Caco-2 (cell line): ENCODE data around the gene CFAP161. TPM values are rescaled to one million over a fixed set of nuclear protein-coding genes. Genes with fewer than 3 reads are reported as not detected.
"Not testable (repeated sequence)": the region's sequence is repeated elsewhere in the genome, so short reads cannot be mapped to it uniquely, and the experiment has no call there.

Experiments
- BruUV-seq: library from RNA; stranded (reverse); fragments of 400-500 nt; replicated peaks from 2 replicates; lab custom pipeline; 2021; lab: Mats Ljungman, UMichigan
- CTCF ChIA-PET: fragments of 300-600 bp; sonication (Branson Sonifier 250); formaldehyde crosslinking; loops from one replicate; lab custom pipeline; 2022; ENCODE audit warnings: antibody characterized with exemption; lab: Charles Lee
- POLR2A ChIA-PET: fragments of 300-600 bp; sonication (Branson Sonifier 250); formaldehyde crosslinking; loops from one replicate; lab custom pipeline; 2022; ENCODE audit warnings: antibody characterized with exemption; lab: Charles Lee
- DNase-seq, 2 experiments: peaks; one replicate each; pipeline versions ENCODE4 v3.0.0 to v3.0.0-alpha.2; 2020 to 2022
- H3K27me3 ChIP-seq: replicated peaks from 2 replicates; pipeline ENCODE4 v1.6.0; 2011; ENCODE audit warnings: low read length; ENCODE audit not compliant: control insufficient read depth, insufficient read depth
- H3K36me3 ChIP-seq: 2 replicates; pipeline ENCODE4 v1.5.1; 2011; ENCODE audit warnings: low read length; ENCODE audit not compliant: control insufficient read depth, insufficient read depth
- H3K4me1 ChIP-seq: fragments of 250-450 bp; sonication (Bioruptor Pico); 2 replicates; pipeline ENCODE4 v1.5.1; 2020; ENCODE audit warnings: mild to moderate bottlenecking
- H3K4me3 ChIP-seq: 2 replicates; pipeline ENCODE4 v1.5.1; 2011; ENCODE audit warnings: low read depth, mild to moderate bottlenecking, control low read depth, low read length
- H3K9me3 ChIP-seq: fragments of 250-450 bp; sonication (Bioruptor Pico); 2 replicates; pipeline ENCODE4 v1.5.1; 2020; ENCODE audit warnings: mild to moderate bottlenecking, moderate library complexity
- H3K27ac Mint-ChIP-seq: one replicate; pipeline ENCODE4 v1.8.0; 2022; ENCODE audit warnings: mixed read lengths; ENCODE audit not compliant: unreplicated experiment
- H3K27me3 Mint-ChIP-seq: one replicate; pipeline ENCODE4 v1.8.0; 2022; ENCODE audit warnings: mixed read lengths; ENCODE audit not compliant: insufficient read depth, unreplicated experiment
- H3K36me3 Mint-ChIP-seq: one replicate; pipeline ENCODE4 v1.8.0; 2022; ENCODE audit warnings: mild to moderate bottlenecking, mixed read lengths; ENCODE audit not compliant: insufficient read depth, unreplicated experiment
- H3K4me1 Mint-ChIP-seq: one replicate; pipeline ENCODE4 v1.8.0; 2022; ENCODE audit warnings: low read depth, mixed read lengths; ENCODE audit not compliant: unreplicated experiment
- H3K4me3 Mint-ChIP-seq: one replicate; pipeline ENCODE4 v1.8.0; 2022; ENCODE audit warnings: mild to moderate bottlenecking, moderate library complexity, mixed read lengths; ENCODE audit not compliant: unreplicated experiment
- H3K9me3 Mint-ChIP-seq: one replicate; pipeline ENCODE4 v1.8.0; 2022; ENCODE audit warnings: mixed read lengths; ENCODE audit not compliant: unreplicated experiment
- intact Hi-C: fragments of 100-400 bp; cut with micrococcal nuclease; formaldehyde crosslinking; loops from one replicate; pipeline ENCODE4 v1.10.0; 2022; ENCODE audit not compliant: unreplicated experiment
- total RNA-seq: library from RNA; stranded (reverse); gene quantifications from 2 replicates; pipeline ENCODE4 v1.2.3, GENCODE V29; 2022
- TF ChIP-seq, protein P1 (sequence below), 2 experiments: fragments of 200-600 bp in 1 of 2; IDR thresholded peaks; 1 replicate in 1 of 2; 2 replicates in 1 of 2; pipeline versions ENCODE4 v1.5.1 to v1.8.0; 2011 to 2022; ENCODE audit warnings: antibody characterized with exemption in 1 of 2, control low read depth in 1 of 2, inconsistent platforms in 1 of 2, low read depth in 1 of 2, low read length in 1 of 2, mild to moderate bottlenecking in 1 of 2, moderate library complexity in 1 of 2; ENCODE audit not compliant: insufficient read depth in 1 of 2, severe bottlenecking in 1 of 2, unreplicated experiment in 1 of 2

The CFAP161 gene
- total RNA-seq, 1 experiment from 2014 or later, result not detected

DNA sequence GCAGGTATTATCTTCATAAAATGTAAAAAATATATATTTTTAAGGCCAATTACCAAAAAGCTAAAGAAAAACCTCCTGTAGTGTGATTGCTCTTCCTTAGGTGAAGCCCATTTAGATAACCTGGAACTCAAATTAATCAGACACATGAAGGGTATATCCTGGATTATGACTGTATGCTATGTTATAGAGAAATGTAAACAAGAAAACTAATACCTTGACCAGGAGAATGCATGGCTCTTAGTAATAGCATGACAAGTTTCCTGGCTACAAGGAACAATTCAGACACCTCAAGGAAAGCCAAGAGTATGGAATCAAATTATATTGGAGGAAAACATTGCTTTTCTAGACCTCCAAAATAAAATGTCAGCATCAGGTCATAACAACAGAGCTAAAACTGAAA, 14.0 kb upstream of the CFAP161 start:
- no TSS peak for BruUV-seq
- H3K9me3 ChIP-seq, result no peaks in the 10 kb centered on the region; the same call in 1 of the 2 replicates
- H3K4me1 ChIP-seq, result no peaks in the 10 kb centered on the region
- intact Hi-C loops, result no loop called here
- H3K36me3 ChIP-seq, result no peaks in the 10 kb centered on the region
- POLR2A ChIA-PET, result no interaction called here
- CTCF ChIA-PET, result no interaction called here
- Mint-ChIP-seq H3K4me3 (no peak overlapping the region), H3K9me3 (no peaks in the 10 kb centered on the region), H3K27ac (no peak overlapping the region), H3K36me3 (no peaks in the 10 kb centered on the region), H3K4me1 (no peaks in the 10 kb centered on the region), H3K27me3 (peaks cover 9% of the 10 kb centered on the region)
- DNase-seq, result no peak
- no peaks in the 10 kb centered on the region for H3K27me3 ChIP-seq
- TF ChIP-seq, protein P1, sequence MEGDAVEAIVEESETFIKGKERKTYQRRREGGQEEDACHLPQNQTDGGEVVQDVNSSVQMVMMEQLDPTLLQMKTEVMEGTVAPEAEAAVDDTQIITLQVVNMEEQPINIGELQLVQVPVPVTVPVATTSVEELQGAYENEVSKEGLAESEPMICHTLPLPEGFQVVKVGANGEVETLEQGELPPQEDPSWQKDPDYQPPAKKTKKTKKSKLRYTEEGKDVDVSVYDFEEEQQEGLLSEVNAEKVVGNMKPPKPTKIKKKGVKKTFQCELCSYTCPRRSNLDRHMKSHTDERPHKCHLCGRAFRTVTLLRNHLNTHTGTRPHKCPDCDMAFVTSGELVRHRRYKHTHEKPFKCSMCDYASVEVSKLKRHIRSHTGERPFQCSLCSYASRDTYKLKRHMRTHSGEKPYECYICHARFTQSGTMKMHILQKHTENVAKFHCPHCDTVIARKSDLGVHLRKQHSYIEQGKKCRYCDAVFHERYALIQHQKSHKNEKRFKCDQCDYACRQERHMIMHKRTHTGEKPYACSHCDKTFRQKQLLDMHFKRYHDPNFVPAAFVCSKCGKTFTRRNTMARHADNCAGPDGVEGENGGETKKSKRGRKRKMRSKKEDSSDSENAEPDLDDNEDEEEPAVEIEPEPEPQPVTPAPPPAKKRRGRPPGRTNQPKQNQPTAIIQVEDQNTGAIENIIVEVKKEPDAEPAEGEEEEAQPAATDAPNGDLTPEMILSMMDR (IDR thresholded peaks at IDR 0.05; ENCODE audit: insufficient read depth in 1 of 2, low read depth in 1 of 2, low read length in 1 of 2, severe bottlenecking in 1 of 2, unreplicated experiment in 1 of 2), result no peak
- no peak overlapping the region for H3K4me3 ChIP-seq

DNA sequence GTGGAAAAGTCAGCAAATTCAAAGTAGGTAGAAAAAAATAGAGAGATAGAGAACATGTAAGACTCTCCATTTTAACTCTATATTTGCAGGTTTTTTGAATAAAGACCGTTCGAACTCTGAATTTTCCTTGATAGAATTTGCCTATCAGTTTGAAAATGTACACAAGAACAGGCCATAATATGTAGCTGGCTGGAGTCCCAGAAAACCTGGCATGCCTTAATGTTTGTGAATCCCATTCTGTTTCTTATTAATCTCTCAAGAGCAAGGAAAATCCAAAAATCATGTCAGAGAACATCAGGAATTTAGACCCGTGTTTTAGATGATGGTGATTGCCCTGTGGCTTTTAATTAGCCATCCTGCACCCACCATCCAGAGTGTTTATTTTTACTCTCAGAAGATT, 7.2 kb upstream of the CFAP161 start:
- intact Hi-C loops, result no loop called here
- peaks cover 15% of the 10 kb centered on the region for H3K9me3 Mint-ChIP-seq
- no peak overlapping the region for H3K4me3 ChIP-seq
- no TSS peak for BruUV-seq
- TF ChIP-seq, protein P1 (IDR thresholded peaks at IDR 0.05; ENCODE audit: insufficient read depth in 1 of 2, low read depth in 1 of 2, low read length in 1 of 2, severe bottlenecking in 1 of 2, unreplicated experiment in 1 of 2), result no peak
- no peaks in the 10 kb centered on the region for H3K36me3 ChIP-seq
- no peaks in the 10 kb centered on the region for H3K4me1 Mint-ChIP-seq
- no peak for DNase-seq
- H3K27me3 ChIP-seq, result no peaks in the 10 kb centered on the region
- H3K27me3 Mint-ChIP-seq, result peaks cover 3% of the 10 kb centered on the region
- H3K36me3 Mint-ChIP-seq, result no peaks in the 10 kb centered on the region
- H3K27ac Mint-ChIP-seq, result no peak overlapping the region
- ChIA-PET CTCF (no interaction called here), POLR2A (no interaction called here)
- H3K4me1 ChIP-seq, result no peaks in the 10 kb centered on the region
- H3K9me3 ChIP-seq, result no peaks in the 10 kb centered on the region
- no peak overlapping the region for H3K4me3 Mint-ChIP-seq

DNA sequence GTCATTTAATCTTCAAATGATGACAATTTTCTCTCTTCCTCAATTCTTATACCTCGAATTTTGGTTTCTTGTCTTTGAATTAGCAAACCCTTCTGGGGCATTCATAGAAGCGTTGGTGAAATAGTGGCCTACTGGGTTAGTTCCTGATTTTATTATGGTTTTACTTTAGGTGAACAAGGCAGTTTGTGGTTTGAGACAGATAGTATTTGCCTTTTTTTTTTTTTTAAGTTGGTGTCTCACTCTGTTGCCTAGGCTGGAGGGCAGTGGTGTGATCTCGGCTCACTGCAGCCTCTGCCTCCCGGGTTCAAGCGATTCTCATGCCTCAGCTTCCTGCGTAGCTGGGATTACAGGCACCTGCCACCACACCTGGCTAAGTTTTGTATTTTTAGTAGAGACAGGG, 7.4 kb downstream of the CFAP161 start:
- DNase-seq, POLR2A ChIA-PET, intact Hi-C loops, H3K4me1 Mint-ChIP-seq, BruUV-seq, H3K27ac Mint-ChIP-seq, H3K36me3 ChIP-seq, H3K4me3 ChIP-seq, H3K9me3 Mint-ChIP-seq, H3K4me1 ChIP-seq, H3K4me3 Mint-ChIP-seq, CTCF ChIA-PET, H3K27me3 ChIP-seq, H3K9me3 ChIP-seq, H3K36me3 Mint-ChIP-seq: not testable (repeated sequence)
- peaks cover 17% of the 10 kb centered on the region for H3K27me3 Mint-ChIP-seq

DNA sequence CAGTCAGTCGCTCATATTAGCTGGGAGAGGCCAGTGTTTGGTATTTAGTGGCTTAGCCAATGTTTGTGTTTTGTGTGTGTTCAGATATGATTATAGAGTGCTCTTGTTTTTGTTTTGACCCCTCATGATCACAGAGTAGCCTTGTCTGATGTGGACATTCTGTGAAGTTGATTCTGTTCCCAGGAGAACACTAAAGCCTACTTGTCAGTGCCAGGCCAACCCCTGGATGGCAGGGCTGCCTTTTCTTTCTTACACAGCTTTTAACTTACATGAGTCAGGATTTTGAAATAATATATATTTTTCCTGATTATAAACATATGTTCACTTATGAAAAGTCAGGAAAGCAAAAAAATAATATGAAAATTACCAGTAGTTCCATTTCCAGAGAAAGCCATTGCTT, 11.9 kb downstream of the CFAP161 start:
- Histone ChIP-seq H3K36me3 (no peaks in the 10 kb centered on the region), H3K27me3 (no peaks in the 10 kb centered on the region), H3K9me3 (no peaks in the 10 kb centered on the region), H3K4me3 (no peak overlapping the region), H3K4me1 (no peaks in the 10 kb centered on the region)
- H3K27ac Mint-ChIP-seq, result no peak overlapping the region
- intact Hi-C loops, result no loop called here
- H3K36me3 Mint-ChIP-seq, result no peaks in the 10 kb centered on the region
- TF ChIP-seq, protein P1 (IDR thresholded peaks at IDR 0.05; ENCODE audit: insufficient read depth in 1 of 2, low read depth in 1 of 2, low read length in 1 of 2, severe bottlenecking in 1 of 2, unreplicated experiment in 1 of 2), result no peak
- no peak for DNase-seq
- BruUV-seq, result no TSS peak
- ChIA-PET POLR2A (no interaction called here), CTCF (no interaction called here)
- H3K27me3 Mint-ChIP-seq, result peaks cover 15% of the 10 kb centered on the region
- H3K4me1 Mint-ChIP-seq, result no peaks in the 10 kb centered on the region
- no peaks in the 10 kb centered on the region for H3K9me3 Mint-ChIP-seq
- no peak overlapping the region for H3K4me3 Mint-ChIP-seq
